MM.1S (cell line): ENCODE results near the gene SLC44A1.

Source experiments
- DNase-seq: peaks from one replicate; pipeline ENCODE4 v3.0.0-alpha.2; 2015
- H2AFZ ChIP-seq: fragments of 300-600 bp; sonication (generic); 2 replicates; pipeline ENCODE4 v1.6.0; 2016; ENCODE audit warnings: antibody characterized with exemption, low read length
- H3F3A ChIP-seq: fragments of 300-600 bp; sonication (generic); 2 replicates; pipeline ENCODE4 v1.6.1; 2016; ENCODE audit warnings: mild to moderate bottlenecking, antibody characterized with exemption, low read length, moderate library complexity, mixed read lengths; ENCODE audit not compliant: insufficient read depth
- H3K27ac ChIP-seq: fragments of 300-600 bp; sonication (generic); 2 replicates; pipeline ENCODE4 v1.5.1; 2016; ENCODE audit warnings: mild to moderate bottlenecking, low read length
- H3K27me3 ChIP-seq: fragments of 300-600 bp; sonication (generic); replicated peaks from 2 replicates; pipeline ENCODE4 v1.6.0; 2016; ENCODE audit warnings: low read length; ENCODE audit not compliant: insufficient read depth
- H3K36me3 ChIP-seq: fragments of 300-600 bp; sonication (generic); replicated peaks from 2 replicates; pipeline ENCODE4 v1.6.1; 2016; ENCODE audit warnings: mild to moderate bottlenecking, low read length, mixed read lengths; ENCODE audit not compliant: insufficient read depth
- H3K4me1 ChIP-seq: fragments of 300-600 bp; sonication (generic); 2 replicates; pipeline ENCODE4 v1.6.1; 2016; ENCODE audit warnings: low read length, mixed read lengths
- H3K4me2 ChIP-seq: fragments of 300-600 bp; sonication (generic); 2 replicates; pipeline ENCODE4 v1.6.0; 2016; ENCODE audit warnings: low read depth, low read length
- H3K4me3 ChIP-seq: fragments of 300-600 bp; sonication (generic); 2 replicates; pipeline ENCODE4 v1.5.1; 2016; ENCODE audit warnings: low read length, mixed read lengths
- H3K79me2 ChIP-seq: fragments of 300-600 bp; sonication (generic); 2 replicates; pipeline ENCODE4 v1.6.1; 2016; ENCODE audit warnings: mixed run types, low read length, mixed read lengths
- H3K9ac ChIP-seq: fragments of 300-600 bp; sonication (generic); 2 replicates; pipeline ENCODE4 v1.6.1; 2016; ENCODE audit warnings: low read length, mixed read lengths
- H3K9me2 ChIP-seq: fragments of 300-600 bp; sonication (generic); replicated peaks from 2 replicates; pipeline ENCODE4 v1.6.1; 2016; ENCODE audit warnings: mild to moderate bottlenecking, low read length, mixed read lengths; ENCODE audit not compliant: insufficient read depth
- H3K9me3 ChIP-seq: fragments of 300-600 bp; sonication (generic); replicated peaks from 2 replicates; pipeline ENCODE4 v1.6.1; 2016; ENCODE audit warnings: mild to moderate bottlenecking, low read length, mixed read lengths; ENCODE audit not compliant: insufficient read depth
- H4K20me1 ChIP-seq: fragments of 300-600 bp; sonication (generic); 2 replicates; pipeline ENCODE4 v1.6.1; 2016; ENCODE audit warnings: mild to moderate bottlenecking, low read length, moderate library complexity, mixed read lengths; ENCODE audit not compliant: insufficient read depth
- CTCF ChIP-seq: fragments of 300-600 bp; sonication (generic); IDR thresholded peaks from 2 replicates; pipeline ENCODE4 v1.5.1; 2016; ENCODE audit warnings: antibody characterized with exemption, low read length, mixed read lengths
- EZH2 ChIP-seq: fragments of 300-600 bp; sonication (generic); optimal IDR thresholded peaks from 2 replicates; pipeline ENCODE3; 2017; ENCODE audit warnings: low read depth, mild to moderate bottlenecking, antibody characterized with exemption, low read length, mixed read lengths
- EZH2phosphoT487 ChIP-seq: fragments of 300-600 bp; sonication (generic); IDR thresholded peaks from 2 replicates; pipeline ENCODE4 v1.6.1; 2018; ENCODE audit warnings: antibody characterized with exemption, low read length

Gene SLC44A1

GRCh38 chr9:105248691-105249090, 4.2 kb downstream of the SLC44A1 start:
- TF ChIP-seq EZH2 (no peak), CTCF (no peak), EZH2phosphoT487 (no peak)
- H3K4me1 ChIP-seq = peaks cover 25% of the 10 kb centered on the region
- no peaks in the 10 kb centered on the region for H3K9me2 ChIP-seq
- no peak for DNase-seq
- H4K20me1 ChIP-seq = no peaks in the 10 kb centered on the region
- H3K27me3 ChIP-seq = no peaks in the 10 kb centered on the region
- H3K36me3 ChIP-seq = no peaks in the 10 kb centered on the region
- no peak overlapping the region for H3K9ac ChIP-seq
- H3F3A ChIP-seq = peaks cover 28% of the 10 kb centered on the region
- no peak overlapping the region for H3K27ac ChIP-seq
- H3K79me2 ChIP-seq = peaks cover 88% of the 10 kb centered on the region
- no peaks in the 10 kb centered on the region for H3K9me3 ChIP-seq
- H2AFZ ChIP-seq = no peak overlapping the region
- H3K4me3 ChIP-seq = no peak overlapping the region
- H3K4me2 ChIP-seq = no peak overlapping the region

GRCh38 chr9:105251133-105251532, 6.7 kb downstream of the SLC44A1 start:
- Histone ChIP-seq H3K9me2 (no peaks in the 10 kb centered on the region), H3K9ac (no peak overlapping the region), H3F3A (peaks cover 22% of the 10 kb centered on the region), H2AFZ (no peak overlapping the region), H3K9me3 (no peaks in the 10 kb centered on the region), H4K20me1 (no peaks in the 10 kb centered on the region), H3K36me3 (no peaks in the 10 kb centered on the region), H3K27me3 (no peaks in the 10 kb centered on the region), H3K4me1 (peaks cover 41% of the 10 kb centered on the region), H3K4me3 (no peak overlapping the region), H3K27ac (no peak overlapping the region), H3K4me2 (no peak overlapping the region), H3K79me2 (peaks cover 100% of the 10 kb centered on the region)
- TF ChIP-seq CTCF = no peak
- TF ChIP-seq EZH2 = no peak
- DNase-seq = no peak

GRCh38 chr9:105251733-105252404, 7.4 kb downstream of the SLC44A1 start:
- TF ChIP-seq EZH2 (no peak), EZH2phosphoT487 (no peak), CTCF (no peak)
- Histone ChIP-seq H3K4me2 (no peak overlapping the region), H3K27me3 (no peaks in the 10 kb centered on the region), H3K9me3 (no peaks in the 10 kb centered on the region), H4K20me1 (no peaks in the 10 kb centered on the region), H3K9me2 (no peaks in the 10 kb centered on the region), H3K4me3 (no peak overlapping the region), H3K36me3 (no peaks in the 10 kb centered on the region), H2AFZ (no peak overlapping the region), H3K4me1 (peaks cover 41% of the 10 kb centered on the region), H3F3A (peaks cover 18% of the 10 kb centered on the region), H3K79me2 (peaks cover 98% of the 10 kb centered on the region), H3K9ac (no peak overlapping the region), H3K27ac (no peak overlapping the region)
- no peak for DNase-seq
